Stomach (tissue), 4 donors: Measurements from ENCODE around the gene TTC4.

Source experiments
- CTCF ChIP-seq, 7 experiments: fragments of 450-650 bp in 4 of 7; fragments of 200-600 bp in 3 of 7; sonication (generic) in 3 of 7; IDR thresholded peaks; one replicate each; pipeline ENCODE4 v1.5.1; 2016 to 2019; ENCODE audit warnings: antibody characterized with exemption in 7 of 7, control low read depth in 2 of 7, mild to moderate bottlenecking in 1 of 7
- EP300 ChIP-seq: sonication (generic); formaldehyde crosslinking; IDR thresholded peaks from one replicate; pipeline ENCODE4 v1.6.1; 2017; ENCODE audit warnings: antibody characterized with exemption
- POLR2A ChIP-seq, 4 donors: fragments of 450-650 bp; IDR thresholded peaks; one replicate each; pipeline ENCODE4 v1.6.1; 2016; ENCODE audit warnings: antibody characterized with exemption in 4 of 4, control low read depth in 2 of 4, mild to moderate bottlenecking in 1 of 4, moderate library complexity in 1 of 4
- POLR2AphosphoS5 ChIP-seq, 3 donors: sonication (generic); formaldehyde crosslinking; IDR thresholded peaks; one replicate each; pipeline ENCODE4 v1.6.1; 2016; ENCODE audit warnings: antibody characterized with exemption in 3 of 3

GRCh38 chr1:54721719-54722118, 6.1 kb downstream of the TTC4 start:
- TF ChIP-seq CTCF (IDR thresholded peaks at IDR 0.05) (no peak), POLR2A (IDR thresholded peaks at IDR 0.05) (no peak), POLR2AphosphoS5 (IDR thresholded peaks at IDR 0.05) (no peak), EP300 (no peak)
